ENCODE results near the gene SYT1.

GRCh38 chr12:79124385-79124784, 259.8 kb downstream of the SYT1 start:
- TF ChIP-seq EZH2phosphoT487 (conservative IDR thresholded peaks at IDR 0.05; ENCODE audit: low read length) (no peak), CTCF (IDR thresholded peaks at IDR 0.05; ENCODE audit: insufficient read depth, low read length, poor library complexity, severe bottlenecking) (no peak)
